Subcutaneous adipose tissue (tissue), 4 donors: Measurements from ENCODE around the gene CMIP. TPM values are rescaled to one million over a fixed set of nuclear protein-coding genes. Genes with fewer than 3 reads are reported as not detected.

Source experiments
- total RNA-seq, 4 donors: library from RNA; depleted of rRNA; stranded (reverse); fragments of >200 nt; gene quantifications; one replicate each; pipeline ENCODE4 v1.1.0, GENCODE V29; 2016
- TF ChIP-seq, protein P1 (sequence below): fragments of 450-650 bp; IDR thresholded peaks from one replicate; pipeline ENCODE4 v1.5.1; 2016; ENCODE audit warnings: low read depth, mild to moderate bottlenecking, control low read depth, antibody characterized with exemption, moderate library complexity

CMIP gene
- total RNA-seq, 4 donors from 2014 or later: 19.9 to 40.3 (median 26.0) TPM

DNA sequence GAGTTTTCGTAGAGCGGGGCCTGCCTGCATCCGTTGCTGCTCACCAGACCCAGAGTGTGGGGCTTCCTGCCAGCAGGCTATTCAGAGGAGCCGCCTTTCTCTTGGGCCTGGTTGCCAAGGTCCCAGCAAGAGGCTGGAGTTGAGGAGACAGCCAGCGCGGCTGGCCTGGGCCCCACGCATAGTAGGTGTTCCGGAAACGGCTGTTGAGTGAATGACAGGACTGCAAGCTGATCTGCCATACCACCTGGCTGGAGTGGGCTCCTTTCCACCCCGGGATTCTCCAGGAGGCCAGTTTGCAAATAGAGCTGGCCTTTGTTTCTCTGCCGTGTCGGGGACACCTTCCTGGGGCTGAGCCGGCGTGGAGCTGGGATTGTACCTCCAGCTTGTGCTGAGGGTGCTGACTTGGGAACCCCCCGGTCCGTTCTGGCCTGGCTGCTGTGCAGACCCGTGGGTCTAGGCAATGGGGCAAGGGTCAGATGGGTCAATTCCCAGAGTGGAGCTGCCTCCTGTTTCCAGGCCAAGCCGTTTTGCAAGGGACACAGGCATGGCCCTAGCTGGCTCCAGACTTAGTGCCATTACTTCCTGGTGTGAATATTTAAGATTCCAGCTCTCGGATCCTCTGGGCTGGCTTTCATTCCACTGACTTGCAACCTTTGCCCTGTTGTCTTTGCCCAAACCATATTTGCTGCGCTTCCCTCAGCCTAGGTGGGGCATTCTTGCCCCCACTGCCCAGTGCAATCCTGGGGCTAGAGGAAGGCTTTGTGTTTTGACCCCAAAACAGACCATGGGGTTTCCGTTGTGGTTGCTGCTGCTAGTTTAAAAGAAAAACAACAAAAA, 68.8 kb downstream of the CMIP start:
- TF ChIP-seq, protein P1, sequence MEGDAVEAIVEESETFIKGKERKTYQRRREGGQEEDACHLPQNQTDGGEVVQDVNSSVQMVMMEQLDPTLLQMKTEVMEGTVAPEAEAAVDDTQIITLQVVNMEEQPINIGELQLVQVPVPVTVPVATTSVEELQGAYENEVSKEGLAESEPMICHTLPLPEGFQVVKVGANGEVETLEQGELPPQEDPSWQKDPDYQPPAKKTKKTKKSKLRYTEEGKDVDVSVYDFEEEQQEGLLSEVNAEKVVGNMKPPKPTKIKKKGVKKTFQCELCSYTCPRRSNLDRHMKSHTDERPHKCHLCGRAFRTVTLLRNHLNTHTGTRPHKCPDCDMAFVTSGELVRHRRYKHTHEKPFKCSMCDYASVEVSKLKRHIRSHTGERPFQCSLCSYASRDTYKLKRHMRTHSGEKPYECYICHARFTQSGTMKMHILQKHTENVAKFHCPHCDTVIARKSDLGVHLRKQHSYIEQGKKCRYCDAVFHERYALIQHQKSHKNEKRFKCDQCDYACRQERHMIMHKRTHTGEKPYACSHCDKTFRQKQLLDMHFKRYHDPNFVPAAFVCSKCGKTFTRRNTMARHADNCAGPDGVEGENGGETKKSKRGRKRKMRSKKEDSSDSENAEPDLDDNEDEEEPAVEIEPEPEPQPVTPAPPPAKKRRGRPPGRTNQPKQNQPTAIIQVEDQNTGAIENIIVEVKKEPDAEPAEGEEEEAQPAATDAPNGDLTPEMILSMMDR: no peak

DNA sequence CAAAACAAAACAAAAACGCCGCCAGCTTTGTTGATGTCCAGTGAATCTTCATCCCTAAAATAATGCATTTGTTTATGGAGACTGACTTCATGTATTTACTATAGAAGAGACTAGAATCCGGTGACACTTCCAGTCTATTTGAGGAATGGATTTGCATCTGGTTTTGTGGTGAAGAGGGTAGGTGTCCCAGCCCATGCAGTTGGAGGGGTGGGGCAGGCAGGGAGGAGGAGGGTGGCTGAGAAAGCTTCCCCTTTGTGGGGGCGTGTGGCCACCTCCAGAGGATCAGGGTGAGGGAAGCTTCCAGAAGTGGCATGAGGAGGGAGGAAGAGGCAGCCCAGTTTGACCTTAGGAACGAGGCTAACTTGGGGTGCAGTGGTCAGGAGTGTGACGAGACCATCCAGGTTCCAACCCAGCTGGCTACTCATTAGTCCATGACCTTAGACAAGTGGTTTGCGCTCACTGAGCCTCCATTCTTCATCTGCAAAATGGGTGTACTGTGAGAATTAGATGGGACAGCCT, 69.5 kb downstream of the CMIP start:
- TF ChIP-seq, protein P1: no peak

DNA sequence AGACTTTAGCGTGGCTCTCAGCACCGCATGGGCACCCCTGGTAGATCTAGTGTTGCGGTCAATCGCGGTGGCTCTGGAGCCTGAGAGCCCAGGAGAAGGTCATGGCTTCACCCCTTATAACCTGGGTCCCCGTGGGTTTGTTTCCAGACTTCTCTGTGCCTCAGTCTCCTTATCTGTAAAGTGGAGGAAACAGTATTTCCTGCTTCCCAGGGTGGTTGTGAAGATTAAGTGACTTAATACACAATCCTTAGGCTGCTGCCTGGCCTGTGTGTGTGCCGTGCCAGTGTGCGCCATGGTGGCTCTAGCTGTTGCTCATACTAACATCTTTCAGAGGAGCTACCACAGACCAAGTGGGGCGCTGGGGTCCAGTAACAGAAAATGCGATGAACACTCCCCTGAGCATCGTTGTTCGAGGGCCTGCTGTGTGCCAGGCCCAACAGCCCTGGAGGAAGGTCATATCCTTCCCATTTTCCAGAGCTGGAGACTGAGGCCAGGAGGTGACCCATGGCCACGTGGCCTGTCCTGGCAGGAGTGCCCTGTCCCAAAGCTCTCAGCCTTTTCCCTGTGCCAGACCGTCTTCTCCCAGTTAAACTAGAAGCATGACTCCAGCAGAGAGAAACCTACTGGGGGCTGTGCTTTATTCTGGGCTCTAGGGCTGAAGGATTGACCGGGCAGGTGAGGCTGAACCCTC, 70.1 kb downstream of the CMIP start:
- TF ChIP-seq, protein P1: no peak

DNA sequence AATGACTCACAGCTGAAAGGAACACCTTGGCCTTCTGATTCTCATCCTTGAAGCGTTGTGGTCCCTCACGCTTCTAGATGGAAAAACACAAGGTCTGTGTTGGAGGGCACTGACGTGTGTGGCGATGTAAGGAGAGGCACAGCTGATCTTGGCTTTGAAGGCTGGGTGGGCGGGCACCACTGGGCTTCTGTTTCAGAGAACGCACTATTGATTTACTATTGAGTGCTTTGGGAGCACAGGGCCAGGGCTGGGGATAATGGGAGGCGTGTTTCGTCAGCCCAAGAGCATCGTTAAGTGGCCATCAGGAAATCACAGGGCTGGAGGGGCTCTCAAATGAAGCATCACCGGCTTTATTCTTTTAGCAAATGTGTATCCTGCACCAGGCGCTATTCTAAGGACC, 70.7 kb downstream of the CMIP start:
- TF ChIP-seq, protein P1: no peak

- TF ChIP-seq, protein P1: no peak
Measured at GRCh38 chr16:81515721-81516120, 71.1 kb downstream of the CMIP start.

DNA sequence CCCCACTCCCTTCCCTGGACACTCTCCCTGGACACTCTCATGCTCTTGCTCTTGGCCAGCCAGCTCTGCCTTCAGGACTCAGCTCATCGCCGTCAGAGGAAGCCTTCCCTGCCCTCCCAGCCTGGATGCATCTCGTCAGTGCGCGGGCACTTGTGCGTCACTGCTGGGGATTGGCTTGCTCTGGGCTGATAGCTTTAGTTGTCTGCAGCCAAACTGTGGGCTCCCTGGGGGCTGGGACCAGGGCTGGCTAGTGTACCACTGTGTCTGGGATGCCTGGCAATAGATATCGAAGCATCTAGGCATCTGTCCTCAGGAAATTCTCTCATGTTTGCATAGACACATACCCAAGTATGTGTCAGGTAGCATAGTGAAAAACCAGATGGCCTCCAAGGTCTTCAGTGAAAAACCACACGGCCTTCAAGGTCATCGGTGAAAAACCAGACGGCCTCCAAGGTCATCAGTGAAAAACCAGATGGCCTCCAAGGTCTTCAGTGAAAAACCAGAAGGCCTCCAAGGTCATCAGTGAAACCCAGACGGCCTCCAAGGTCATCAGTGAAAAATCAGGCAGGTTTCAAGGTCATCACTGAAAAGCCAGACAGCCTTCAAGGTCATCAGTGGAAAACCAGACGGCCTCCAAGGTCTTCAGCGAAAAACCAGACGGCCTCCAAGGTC, 72.0 kb downstream of the CMIP start:
- TF ChIP-seq, protein P1: no peak

GRCh38 chr16:81517150-81517499, 72.5 kb downstream of the CMIP start:
- TF ChIP-seq, protein P1: no peak
